CD4-positive, alpha-beta T cell treated with Interleukin-10 for 1 hour (primary cell): ENCODE measurements around the gene MAP1B.
A peak's percentile ranks its signal among the peaks of the same experiment; 100 is the strongest.
"Not testable (repeated sequence)": the region's sequence is repeated elsewhere in the genome, so short reads cannot be mapped to it uniquely, and the experiment has no call there.

ENCODE experiments used
- DNase-seq: peaks from one replicate; pipeline ENCODE4 v3.0.0-alpha.2; 2020

The MAP1B gene

DNA sequence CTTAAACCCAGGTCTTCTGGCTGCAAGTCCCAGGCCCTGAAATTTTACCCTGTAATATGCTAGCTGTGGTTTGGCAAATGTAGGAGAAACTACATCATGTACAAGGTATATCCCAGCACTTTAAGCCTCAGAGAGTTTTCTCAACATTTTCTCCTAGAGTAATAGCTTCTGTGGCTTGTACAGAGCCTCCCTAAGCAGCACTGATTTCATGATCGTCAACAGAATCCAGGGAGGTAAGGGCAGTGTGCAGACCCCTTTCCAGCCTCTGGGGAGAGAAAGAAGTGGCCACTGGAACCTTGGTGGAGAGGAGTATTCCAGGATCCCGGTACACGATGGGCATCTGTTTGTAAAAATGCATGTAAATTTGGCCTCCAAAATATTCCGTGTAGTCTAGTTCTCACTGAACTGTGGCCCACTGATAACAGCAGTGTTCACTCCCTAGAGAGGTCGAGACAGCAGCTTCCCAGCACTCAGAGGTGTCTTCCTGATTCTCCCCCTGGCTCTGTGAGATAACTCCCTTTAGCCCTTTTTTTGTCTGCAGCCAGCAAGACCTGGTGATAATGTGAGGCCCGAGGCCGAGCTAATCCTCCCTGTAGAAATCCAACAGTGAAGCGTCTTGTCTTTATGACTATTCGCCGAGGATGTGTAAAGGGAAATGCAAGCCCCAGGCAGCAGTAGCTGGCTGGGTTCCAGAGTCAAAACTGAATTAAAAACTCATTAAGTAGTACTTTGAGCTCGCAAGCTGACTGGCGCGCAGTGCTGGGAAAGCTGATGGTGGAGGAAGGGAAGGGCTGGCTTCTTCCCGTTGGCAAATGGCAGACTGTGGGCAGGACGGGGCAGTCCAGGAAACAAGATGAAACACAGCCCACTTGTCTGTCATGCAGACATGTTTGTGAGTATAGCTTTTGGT is 59.0 kb downstream of the MAP1B start:
- DNase-seq, result no peak

DNA sequence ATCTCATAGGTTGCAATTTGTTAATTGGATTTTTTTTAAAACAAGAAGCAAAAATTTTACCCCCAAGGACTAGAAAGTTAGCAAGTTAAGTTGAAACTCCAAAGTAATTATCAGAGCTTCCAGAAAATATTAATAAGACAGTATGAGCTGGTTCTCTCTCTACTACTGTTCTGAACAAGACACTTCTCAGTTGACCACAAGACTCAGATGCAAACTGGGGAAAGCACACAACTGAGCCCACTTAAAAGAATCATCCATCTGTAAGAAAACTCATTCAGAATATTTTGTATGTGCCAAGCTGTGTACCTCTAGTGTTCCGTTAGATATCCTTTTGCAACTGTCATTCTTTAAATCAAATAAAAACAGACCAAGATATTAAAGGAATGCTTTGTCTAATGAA is 60.0 kb downstream of the MAP1B start:
- DNase-seq, result no peak

DNA sequence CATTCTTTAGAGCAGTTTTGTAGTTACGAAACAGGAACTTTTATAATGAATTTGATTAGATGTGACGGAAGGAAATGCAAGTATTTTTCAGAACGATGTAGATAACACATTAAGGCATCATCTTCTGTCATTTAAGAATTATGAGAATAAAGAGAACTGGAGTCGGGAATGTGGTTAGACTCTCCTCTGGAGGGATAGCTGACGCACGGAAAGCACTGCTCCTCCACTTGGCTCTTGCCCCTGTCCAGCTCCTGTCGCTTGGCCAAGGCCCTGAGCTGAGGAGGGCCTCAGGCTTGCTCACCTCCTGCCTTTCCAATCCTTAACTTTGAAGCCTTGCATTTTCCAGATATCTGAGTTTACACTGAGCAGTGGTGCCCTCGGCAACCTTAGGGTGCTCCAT is 60.5 kb downstream of the MAP1B start:
- no peak for DNase-seq

DNA sequence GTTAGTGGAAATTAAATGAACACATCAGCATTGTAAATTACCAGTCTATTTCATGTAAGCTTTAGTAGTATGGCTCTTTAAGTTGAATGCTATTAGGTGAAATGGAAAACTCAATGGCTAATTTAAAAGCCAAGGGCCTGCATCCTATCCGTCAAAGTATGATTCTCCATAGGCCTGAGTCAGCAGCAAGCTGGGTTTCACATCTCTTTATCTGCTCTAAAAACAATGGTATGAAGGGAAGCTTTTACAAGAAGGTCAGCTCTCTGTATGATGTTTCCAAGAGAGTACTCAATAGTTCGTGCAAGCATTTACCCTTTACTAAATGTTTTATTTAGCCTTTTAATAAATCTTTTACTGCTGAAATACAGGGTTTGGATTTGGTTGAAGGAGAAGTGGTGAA is 62.8 kb downstream of the MAP1B start:
- no peak for DNase-seq

DNA sequence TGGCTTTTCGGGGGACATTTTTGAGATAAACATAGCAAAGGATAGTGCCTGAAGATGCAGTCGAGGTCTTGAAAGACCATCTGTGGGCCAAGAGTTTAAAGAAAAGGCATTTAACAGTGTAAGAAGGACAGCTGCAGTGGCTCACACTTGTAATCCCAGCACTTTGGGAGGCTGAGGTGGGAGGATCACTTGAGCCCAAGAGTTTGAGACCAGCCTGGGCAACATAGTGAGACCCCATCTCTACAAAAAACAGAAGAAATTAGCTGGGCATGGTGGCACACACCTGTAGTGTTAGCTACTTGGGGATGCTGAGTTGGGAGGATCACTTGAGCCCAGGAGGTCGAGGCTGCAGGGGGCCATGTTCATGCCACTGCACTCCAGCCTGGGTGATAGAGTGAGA is 63.9 kb downstream of the MAP1B start:
- DNase-seq, result not testable (repeated sequence)

DNA sequence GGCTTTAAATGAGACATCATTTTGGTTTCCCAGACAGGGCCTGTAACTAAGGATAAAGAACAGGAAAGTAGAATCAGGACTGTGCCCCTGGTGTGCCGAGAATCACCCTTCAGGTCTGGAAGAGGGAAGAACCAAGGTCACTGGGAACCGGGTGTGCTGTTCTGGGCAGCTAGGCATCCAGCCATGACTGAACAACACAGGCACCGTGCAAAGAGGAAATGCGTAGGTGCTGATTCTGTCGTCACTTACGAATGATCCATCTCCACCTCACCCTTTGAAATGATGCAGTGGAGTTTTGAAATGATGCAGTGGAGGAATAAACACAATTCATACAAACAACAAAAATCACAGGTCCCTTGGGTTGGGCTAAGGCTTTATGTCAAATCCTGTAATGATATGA is 64.4 kb downstream of the MAP1B start:
- DNase-seq, result no peak

DNA sequence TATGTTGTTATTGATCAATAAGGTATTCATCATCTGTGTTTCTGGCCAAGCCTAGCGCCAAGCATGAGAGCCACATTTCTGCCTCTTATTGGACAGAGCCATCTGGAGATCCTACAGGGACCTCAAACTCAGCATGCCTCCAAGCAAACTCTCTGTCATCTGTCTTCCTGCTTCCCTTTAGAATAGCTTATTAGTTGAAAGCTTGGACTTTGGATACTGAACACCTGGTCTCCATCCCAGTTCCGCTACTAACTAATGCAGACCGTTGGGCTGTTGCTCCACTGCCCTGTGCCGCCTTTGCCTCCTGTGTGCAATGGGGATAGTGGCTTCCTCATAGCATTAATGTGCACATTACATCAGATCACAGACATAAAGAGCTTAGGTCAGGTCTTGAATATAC is 65.5 kb downstream of the MAP1B start:
- no peak for DNase-seq

DNA sequence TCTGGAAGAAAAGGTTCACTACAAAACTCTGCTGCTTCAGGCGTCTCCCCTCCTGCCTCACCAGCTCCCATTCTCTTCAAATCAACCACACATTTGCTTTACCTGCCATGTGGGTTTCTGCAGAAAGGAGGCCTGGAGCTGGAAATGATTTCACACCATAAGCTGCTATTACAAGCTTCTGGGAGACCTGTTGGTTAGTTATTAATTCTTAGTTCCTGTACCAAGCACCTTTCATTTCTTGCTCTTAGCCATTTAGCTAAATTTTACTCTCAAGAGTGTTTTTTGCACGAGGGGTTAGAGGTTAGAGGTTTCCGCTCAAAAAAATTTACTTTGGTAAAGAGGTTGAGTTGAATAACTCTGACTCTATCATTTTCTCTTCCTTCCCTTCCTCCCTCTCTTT is 70.3 kb downstream of the MAP1B start:
- DNase-seq, result no peak

DNA sequence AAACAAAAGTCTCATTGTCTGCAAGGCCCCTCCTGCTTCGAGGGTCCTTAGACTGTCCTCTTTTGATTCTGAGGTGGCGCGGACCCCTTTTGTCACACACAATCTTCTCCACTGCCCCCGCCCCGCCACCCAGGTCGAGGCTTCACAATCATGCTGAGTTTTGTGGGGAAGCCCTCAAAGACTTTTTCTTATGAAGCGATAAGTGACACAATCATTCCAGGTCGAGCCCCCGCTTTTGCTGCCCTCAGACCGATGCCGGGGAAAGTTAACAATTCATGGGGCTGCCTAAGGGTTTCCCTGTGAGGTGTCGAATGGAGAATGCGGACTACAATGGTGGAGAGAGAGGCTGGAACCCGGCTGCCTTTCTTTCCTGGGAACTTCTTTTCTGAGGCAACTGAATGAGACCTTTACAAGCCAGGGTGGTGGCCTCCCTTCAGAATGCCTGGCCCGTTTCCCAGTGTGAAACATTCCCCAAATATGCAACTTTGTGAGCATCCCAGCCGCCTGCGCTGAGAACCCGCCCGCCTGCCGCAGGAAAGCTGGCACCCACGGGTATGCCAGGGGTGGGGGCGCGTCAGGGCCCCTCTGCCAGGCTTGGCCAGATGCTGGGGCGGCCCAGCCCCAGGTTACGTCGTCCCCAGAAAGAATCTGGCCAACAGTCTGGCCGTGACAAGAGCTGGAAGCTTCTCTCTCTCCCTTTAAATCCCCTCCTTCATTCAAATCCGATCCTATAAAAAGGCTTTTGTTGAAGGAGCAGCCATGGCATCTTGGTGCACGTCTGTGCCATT is 71.9 kb downstream of the MAP1B start:
- DNase-seq, result no peak

DNA sequence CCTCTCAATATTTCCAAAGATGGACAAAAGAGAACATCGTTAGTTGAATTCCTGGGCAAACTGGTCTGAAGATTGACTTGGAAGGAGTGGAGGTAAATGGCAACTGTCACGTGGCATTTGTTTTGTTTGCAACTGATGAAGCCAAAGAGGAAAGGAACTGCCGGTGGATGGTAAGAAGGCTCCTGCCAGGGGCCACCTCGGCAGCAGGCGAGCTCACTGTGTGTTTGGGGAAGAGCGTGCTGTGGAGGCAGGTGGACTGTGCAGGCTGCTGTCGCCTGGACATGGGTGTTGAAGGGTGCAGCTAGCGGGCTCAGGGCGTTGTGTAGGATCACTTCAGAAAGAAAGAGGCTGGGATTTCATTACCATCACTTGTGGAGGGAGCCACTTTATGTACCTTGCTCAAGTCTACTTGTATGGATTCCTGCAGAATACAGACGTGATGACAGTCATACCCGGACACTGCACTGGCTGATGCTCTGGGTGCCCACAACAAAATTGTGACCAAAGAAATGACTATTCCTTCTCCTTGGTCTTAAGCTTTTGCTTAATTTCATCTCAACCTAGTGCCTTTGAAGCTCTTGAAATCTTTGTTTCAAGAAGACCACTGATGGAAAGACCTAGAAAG is 72.7 kb downstream of the MAP1B start:
- DNase-seq, result no peak

DNA sequence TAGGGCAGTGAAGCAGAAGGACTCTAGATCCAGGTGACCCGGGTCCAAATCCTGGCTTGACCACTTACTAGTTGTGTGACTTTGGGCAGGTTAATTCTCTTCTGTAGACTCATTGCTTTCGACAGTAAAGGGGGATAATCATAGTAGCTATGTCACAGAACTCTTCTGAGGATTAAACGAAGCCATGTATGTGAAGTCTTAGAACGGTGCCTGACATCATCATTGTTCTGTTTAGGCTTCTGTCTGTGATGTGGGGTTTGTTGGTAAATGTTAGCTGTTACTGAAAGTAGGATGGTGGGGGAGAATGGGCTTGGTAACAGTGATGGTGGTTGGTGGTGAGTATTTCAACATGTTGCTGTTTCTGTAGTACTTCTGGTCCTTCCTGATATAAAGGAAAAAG is 73.7 kb downstream of the MAP1B start:
- no peak for DNase-seq

DNA sequence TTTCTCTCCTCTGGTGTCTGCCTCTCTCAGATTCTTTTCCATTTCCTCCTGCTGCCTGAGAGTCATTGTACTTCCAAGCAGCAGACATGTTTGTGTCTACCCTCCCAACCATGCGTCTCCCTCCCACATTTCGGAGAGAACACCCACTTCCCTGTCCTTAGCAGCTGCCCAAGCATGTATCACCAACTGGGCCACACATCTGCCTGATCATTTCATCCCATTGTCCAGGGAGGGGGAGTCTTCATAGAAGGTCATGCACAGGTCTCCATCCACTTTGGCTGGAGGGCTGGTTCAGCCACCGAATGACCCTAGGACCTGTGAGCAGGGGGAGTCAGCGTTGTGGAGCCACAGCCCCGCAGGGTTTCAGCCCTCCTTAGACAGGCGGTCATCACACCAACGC is 75.4 kb downstream of the MAP1B start:
- no peak for DNase-seq

DNA sequence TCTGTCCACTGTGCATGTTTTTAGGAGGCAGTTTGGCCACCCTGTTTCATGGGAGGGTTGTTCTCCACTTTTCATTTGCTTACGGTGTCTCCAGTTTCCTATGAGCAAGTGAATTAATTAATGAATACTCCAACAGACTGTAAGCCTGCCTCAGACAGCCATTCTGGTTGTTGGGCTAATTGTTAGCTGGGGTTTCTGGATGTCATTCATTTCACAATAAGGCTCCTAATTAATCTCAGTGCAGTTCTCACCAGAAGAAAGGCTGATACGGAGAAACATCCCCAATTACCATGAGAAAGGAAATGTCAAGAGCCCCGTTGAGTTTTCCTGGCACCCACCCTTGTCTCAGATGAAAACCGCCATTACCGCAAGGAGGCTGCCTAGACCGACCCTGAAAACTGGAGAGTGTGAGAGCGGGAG is 75.8 kb downstream of the MAP1B start:
- DNase-seq, result no peak

DNA sequence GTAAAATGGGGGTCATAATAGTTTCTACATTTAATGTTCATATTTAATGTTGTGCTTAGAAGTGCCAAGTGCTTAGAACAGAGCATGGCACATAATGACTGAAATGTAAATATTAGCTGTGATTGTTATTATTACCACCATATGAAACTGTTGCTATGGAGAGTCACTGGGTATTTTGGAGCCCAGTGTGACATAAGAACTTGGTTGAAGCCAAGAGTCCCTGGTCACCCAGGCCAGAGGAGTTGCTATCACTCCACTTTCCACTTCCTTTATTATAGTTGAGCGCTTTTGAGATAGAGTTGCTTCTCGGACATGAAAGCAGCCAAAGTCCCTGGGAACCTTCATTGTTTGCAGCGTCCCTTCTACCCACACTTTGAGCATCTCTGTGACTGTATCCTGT is 77.1 kb downstream of the MAP1B start:
- no peak for DNase-seq

DNA sequence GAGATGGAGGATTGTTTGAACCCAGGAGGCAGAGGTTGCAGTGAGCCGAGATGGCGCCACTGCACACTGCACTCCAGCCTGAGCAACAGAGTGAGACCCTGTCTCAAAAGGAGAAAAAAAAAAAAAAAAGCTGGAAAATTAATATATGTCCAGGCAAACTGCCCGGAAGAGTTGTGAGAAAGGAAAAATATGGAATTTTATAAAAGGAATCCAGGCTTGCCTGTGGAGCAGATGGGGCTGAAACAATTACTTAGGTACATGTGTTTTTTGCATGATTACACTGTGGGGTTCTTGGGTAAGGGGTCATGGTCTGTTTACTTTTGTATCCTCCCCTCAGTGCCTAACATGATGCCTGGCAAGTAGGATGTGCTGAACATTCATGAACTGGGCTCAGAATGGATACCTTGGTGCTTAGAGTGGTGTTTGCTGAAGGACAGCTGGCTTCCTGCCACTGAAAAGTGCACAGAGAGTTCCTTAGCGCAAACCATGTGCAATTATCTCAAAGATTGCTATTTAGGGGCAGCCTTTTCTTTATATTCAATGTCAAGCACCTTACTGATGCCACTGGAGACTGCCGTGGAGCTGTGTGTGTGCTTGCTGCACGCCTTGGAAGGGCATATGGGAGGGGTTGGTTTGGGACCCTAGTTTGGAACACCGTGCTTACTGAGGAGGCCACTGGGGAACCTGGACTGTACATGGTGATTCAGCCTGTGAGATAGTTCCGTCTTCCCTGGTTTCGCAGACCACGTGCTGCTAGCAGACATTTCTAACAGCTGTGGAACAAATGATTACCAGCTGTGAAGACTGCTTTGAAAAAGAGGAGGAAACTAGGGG is 78.4 kb downstream of the MAP1B start:
- no peak for DNase-seq

DNA sequence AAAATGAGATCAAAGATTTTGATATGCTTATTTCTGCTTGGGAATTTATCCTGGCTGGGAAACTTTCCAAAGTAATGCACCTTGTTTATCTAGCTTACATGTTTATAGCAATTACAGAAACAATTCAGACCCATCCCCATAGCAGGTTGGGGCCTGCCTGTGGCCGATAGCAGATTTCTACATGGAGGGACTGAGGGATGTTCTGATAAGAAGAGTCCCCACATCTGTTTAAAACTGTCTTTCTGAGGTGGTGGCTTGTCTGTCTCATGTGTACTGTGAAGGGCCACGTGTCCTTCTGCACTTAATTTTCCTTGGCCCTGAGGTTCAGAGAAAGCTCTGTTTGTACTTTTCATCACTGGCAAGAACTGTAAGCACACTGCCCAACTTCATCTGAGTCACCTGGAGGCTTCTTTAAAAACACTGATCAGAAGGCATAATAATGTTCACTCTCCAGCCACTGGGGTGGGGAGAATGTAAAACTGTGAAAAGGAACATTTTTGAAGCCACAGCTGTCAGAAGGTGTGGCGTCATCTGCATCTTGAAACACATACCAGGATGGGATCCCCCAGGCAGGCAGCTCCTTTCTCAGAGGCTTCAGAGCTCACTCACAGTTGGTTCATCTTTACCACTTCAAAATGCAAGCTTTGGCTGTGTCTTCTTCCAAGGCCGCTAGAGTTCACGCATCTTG is 80.3 kb downstream of the MAP1B start:
- no peak for DNase-seq

DNA sequence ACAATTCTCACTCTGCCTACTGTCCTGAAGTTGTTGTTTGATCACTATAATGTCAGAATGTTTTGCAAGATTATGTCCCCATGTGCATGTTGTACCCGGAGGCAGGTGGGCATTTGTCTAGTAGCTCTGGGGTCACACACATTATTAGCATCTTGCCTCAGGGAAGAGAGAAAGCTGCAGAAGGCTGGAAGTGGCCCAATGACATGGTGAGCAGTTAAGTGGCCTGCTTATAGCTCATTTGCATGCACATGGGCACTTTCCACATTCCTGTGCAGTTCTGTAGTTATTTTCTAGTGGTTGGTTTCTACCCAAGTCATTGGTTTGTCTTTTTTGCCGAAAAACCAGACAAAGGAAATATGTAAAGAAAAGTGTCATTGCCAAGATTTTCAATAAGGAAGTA is 80.9 kb downstream of the MAP1B start:
- DNase-seq, result no peak

DNA sequence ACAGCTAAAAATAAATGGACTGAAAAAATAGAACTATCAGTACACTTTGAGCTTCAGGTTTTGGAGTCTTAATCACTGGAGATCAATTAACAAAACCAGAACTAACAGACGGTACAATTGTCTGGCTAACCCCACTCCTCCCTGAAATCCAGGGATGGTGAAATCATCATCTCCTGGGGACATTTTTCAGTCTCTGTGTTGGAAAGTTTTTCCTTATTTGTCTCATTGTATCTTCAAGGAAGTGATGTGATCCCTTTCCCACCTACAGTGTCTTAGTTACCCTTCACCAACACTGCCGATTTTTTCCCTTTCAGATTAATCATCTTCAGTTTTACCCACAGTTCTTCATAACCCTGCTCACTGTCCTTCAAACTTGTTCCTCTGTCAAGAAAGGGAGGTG is 81.9 kb downstream of the MAP1B start:
- DNase-seq, result no peak

DNA sequence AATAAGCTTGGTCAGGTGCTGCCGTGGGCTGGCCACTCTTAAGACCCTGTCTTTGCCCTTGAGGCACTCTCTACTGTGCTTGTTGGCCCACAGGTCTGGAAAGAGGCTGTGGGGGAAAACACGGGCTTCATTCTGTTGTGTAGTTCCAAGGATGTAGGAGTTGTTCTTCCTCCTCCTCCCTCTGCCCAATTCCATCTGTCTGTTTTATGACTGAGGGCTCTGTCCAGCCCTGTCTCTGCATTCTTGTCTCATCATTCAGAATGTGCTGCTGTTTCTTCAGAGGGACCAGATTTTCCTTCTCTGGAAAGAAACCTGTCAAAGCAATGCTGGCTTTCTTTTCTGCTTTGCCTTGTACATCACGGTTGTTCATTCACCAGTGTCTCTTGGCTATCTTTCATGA is 84.1 kb downstream of the MAP1B start:
- no peak for DNase-seq

DNA sequence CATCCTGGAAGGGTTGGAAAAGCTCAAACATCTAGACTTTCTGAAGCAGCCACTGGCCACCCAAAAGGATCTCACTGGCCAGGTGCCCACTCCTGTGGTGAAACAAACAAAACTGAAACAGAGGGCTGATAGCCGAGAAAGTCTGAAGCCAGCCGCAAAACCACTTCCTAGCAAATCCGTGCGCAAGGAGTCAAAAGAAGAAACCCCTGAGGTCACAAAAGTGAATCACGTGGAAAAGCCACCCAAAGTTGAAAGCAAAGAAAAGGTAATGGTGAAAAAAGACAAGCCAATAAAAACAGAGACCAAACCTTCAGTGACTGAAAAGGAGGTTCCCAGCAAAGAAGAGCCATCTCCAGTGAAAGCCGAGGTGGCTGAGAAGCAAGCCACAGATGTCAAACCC is 87.6 kb downstream of the MAP1B start:
- peak; percentile 31 for DNase-seq

DNA sequence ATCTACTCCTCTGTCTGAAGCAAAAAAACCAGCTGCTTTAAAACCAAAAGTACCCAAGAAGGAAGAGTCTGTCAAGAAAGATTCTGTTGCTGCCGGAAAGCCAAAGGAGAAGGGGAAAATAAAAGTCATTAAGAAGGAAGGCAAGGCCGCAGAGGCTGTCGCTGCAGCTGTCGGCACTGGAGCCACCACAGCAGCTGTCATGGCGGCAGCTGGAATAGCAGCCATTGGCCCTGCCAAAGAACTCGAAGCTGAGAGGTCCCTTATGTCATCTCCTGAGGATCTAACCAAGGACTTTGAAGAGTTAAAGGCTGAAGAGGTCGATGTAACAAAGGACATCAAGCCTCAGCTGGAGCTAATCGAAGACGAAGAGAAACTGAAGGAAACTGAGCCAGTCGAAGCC is 88.3 kb downstream of the MAP1B start:
- no peak for DNase-seq

DNA sequence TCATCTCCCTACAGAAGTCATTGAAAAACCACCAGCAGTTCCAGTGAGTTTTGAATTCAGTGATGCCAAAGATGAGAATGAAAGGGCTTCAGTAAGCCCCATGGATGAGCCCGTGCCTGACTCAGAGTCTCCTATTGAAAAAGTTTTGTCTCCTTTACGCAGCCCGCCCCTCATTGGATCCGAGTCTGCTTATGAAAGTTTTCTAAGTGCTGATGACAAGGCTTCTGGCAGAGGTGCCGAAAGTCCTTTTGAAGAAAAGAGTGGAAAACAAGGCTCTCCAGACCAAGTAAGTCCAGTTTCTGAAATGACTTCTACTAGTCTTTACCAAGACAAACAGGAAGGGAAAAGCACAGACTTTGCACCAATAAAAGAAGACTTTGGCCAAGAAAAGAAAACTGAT is 90.1 kb downstream of the MAP1B start:
- no peak for DNase-seq
